ENCODE data around the gene GALNT6. TPM values are rescaled to one million over a fixed set of nuclear protein-coding genes. Genes with fewer than 3 reads are reported as not detected.

GALNT6 gene
- total and polyA plus RNA-seq, 2 donors (not counting 1 experiment from before 2014, with no cell fraction given) = 25.2 to 115 TPM

GRCh38 chr12:51399891-51400290 lies 8.7 kb upstream of the GALNT6 start:
- Histone ChIP-seq H3K9me3 (ENCODE audit: control insufficient read depth, insufficient read depth, low read depth, low read length) (no peaks in the 10 kb centered on the region), H3K4me2 (ENCODE audit: extremely low read depth, insufficient read depth, low read length) (no peak overlapping the region), H3K9ac (ENCODE audit: insufficient read depth, low read length) (no peak overlapping the region), H3K27me3 (ENCODE audit: control insufficient read depth, insufficient read depth, low read length) (no peaks in the 10 kb centered on the region), H3K36me3 (ENCODE audit: control insufficient read depth, insufficient read depth, low read length) (no peaks in the 10 kb centered on the region), H2AFZ (ENCODE audit: low read length) (no peak overlapping the region), H4K20me1 (ENCODE audit: control insufficient read depth, extremely low read depth, insufficient read depth, low read length) (no peaks in the 10 kb centered on the region), H3K27ac (ENCODE audit: insufficient read depth, low read length) (no peak overlapping the region), H3K4me3 (replicated peaks in 1 of 4; ENCODE audit: control extremely low read depth in 1 of 4, insufficient read depth in 1 of 4, low read depth in 3 of 4, low read length in 4 of 4) (no peak overlapping the region), H3K4me1 (ENCODE audit: control insufficient read depth, extremely low read depth, insufficient read depth, low read length) (peaks cover 7% of the 10 kb centered on the region), H3K79me2 (ENCODE audit: control insufficient read depth, insufficient read depth, low read length) (no peaks in the 10 kb centered on the region)
- DNase-seq (ENCODE audit: low read depth in 2 of 2) = no peak
- TF ChIP-seq CTCF (conservative IDR thresholded peaks at IDR 0.05 in 1 of 2, IDR thresholded peaks at IDR 0.05 in 1 of 2; ENCODE audit: low read depth in 1 of 2, low read length in 2 of 2) (no peak), EZH2 (IDR thresholded peaks at IDR 0.05; ENCODE audit: low read length, missing control alignments) (no peak)

DNA sequence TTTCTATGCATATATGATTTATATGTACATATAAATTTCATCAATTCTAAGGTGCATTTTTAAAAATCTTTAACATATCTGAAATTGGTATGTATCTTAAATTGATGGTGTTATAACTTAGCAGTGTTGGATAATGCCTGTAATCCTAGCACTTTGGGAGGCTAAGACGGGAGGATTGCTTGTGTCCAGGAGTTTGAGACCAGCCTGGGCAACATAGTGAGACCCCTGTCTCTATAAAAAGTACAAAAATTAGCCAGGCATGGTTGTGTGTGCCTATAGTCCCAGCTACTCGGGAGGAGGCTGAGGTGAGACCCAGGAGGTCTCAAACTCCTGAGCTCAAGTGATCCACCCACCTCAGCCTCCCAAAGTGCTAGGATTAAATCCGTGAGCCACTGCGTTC lies 6.5 kb upstream of the GALNT6 start:
- H3K79me2 ChIP-seq (ENCODE audit: control insufficient read depth, insufficient read depth, low read length) = peaks cover 3% of the 10 kb centered on the region
- no peak overlapping the region for H3K4me3 ChIP-seq (replicated peaks in 1 of 4; ENCODE audit: control extremely low read depth in 1 of 4, insufficient read depth in 1 of 4, low read depth in 3 of 4, low read length in 4 of 4)
- H3K36me3 ChIP-seq (ENCODE audit: control insufficient read depth, insufficient read depth, low read length) = peaks cover 2% of the 10 kb centered on the region
- DNase-seq (ENCODE audit: low read depth in 2 of 2) = no peak
- no peak overlapping the region for H3K27ac ChIP-seq (ENCODE audit: insufficient read depth, low read length)
- no peaks in the 10 kb centered on the region for H3K9me3 ChIP-seq (ENCODE audit: control insufficient read depth, insufficient read depth, low read depth, low read length)
- no peaks in the 10 kb centered on the region for H4K20me1 ChIP-seq (ENCODE audit: control insufficient read depth, extremely low read depth, insufficient read depth, low read length)
- no peak overlapping the region for H3K9ac ChIP-seq (ENCODE audit: insufficient read depth, low read length)
- H3K4me2 ChIP-seq (ENCODE audit: extremely low read depth, insufficient read depth, low read length) = no peak overlapping the region
- no peak for TF ChIP-seq EZH2 (IDR thresholded peaks at IDR 0.05; ENCODE audit: low read length, missing control alignments)
- no peak for TF ChIP-seq CTCF (conservative IDR thresholded peaks at IDR 0.05 in 1 of 2, IDR thresholded peaks at IDR 0.05 in 1 of 2; ENCODE audit: low read depth in 1 of 2, low read length in 2 of 2)
- H3K4me1 ChIP-seq (ENCODE audit: control insufficient read depth, extremely low read depth, insufficient read depth, low read length) = peaks cover 20% of the 10 kb centered on the region
- no peak overlapping the region for H2AFZ ChIP-seq (ENCODE audit: low read length)
- H3K27me3 ChIP-seq (ENCODE audit: control insufficient read depth, insufficient read depth, low read length) = no peaks in the 10 kb centered on the region

- no peak overlapping the region for H3K9ac ChIP-seq (ENCODE audit: insufficient read depth, low read length)
- H3K27me3 ChIP-seq (ENCODE audit: control insufficient read depth, insufficient read depth, low read length) = no peaks in the 10 kb centered on the region
- H2AFZ ChIP-seq (ENCODE audit: low read length) = peak overlapping the region; percentile 57
- H3K79me2 ChIP-seq (ENCODE audit: control insufficient read depth, insufficient read depth, low read length) = peaks cover 7% of the 10 kb centered on the region
- no peak overlapping the region for H3K4me2 ChIP-seq (ENCODE audit: extremely low read depth, insufficient read depth, low read length)
- TF ChIP-seq CTCF (conservative IDR thresholded peaks at IDR 0.05 in 1 of 2, IDR thresholded peaks at IDR 0.05 in 1 of 2; ENCODE audit: low read depth in 1 of 2, low read length in 2 of 2) (no peak), EZH2 (IDR thresholded peaks at IDR 0.05; ENCODE audit: low read length, missing control alignments) (no peak)
- no peak overlapping the region for H3K4me3 ChIP-seq (replicated peaks in 1 of 4; ENCODE audit: control extremely low read depth in 1 of 4, insufficient read depth in 1 of 4, low read depth in 3 of 4, low read length in 4 of 4)
- peak overlapping the region; percentile 24 for H3K27ac ChIP-seq (ENCODE audit: insufficient read depth, low read length)
- no peaks in the 10 kb centered on the region for H3K9me3 ChIP-seq (ENCODE audit: control insufficient read depth, insufficient read depth, low read depth, low read length)
- no peaks in the 10 kb centered on the region for H4K20me1 ChIP-seq (ENCODE audit: control insufficient read depth, extremely low read depth, insufficient read depth, low read length)
- H3K36me3 ChIP-seq (ENCODE audit: control insufficient read depth, insufficient read depth, low read length) = peaks cover 2% of the 10 kb centered on the region
- no peak for DNase-seq (ENCODE audit: low read depth in 2 of 2)
- peaks cover 26% of the 10 kb centered on the region for H3K4me1 ChIP-seq (ENCODE audit: control insufficient read depth, extremely low read depth, insufficient read depth, low read length)
Observed at GRCh38 chr12:51395283-51396230, 4.4 kb upstream of the GALNT6 start.
